ENCODE results near the gene USP47.

Gene USP47

GRCh38 chr11:11937433-11937832, 95.7 kb downstream of the USP47 start:
- DNase-seq (ENCODE audit: low read depth) = no peak

DNA sequence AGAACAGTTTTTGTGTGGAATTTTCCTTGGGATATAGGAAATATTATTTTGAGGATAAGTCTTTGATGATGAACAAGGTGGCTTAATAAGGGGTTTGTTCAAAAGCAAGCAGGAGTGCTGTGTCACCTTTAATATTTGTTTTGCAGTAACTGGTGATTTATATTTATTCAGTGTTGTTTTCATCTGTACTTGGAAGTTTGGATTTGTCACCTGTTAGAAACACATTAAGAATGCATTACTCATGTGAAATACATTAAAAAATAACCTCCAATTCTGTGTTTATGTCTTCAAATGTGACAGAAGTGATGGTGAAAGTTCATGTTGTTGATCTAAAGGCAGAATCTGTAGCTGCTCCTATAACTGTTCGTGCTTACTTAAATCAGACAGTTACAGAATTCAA, 96.2 kb downstream of the USP47 start:
- DNase-seq (ENCODE audit: low read depth) = no peak

DNA sequence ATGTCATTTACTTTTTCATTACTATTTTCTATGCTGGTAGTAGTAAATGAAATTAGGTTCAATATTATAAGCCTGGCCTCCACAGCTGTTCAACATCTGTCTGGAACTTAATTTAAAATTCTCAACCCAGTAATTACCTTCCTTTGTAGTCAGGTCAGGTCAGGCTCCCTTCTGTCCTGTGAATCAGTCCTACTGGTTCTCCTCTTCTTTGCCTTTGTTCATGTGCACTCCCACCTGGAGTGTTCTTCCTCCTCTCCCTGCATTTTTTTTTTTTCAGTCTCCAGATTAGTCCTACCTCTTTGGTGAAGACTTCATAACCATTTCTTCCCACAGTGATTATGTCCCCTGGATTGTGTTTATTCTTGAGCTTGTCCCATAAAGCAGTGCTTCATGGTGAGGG, 98.8 kb downstream of the USP47 start:
- DNase-seq (ENCODE audit: low read depth) = no peak

- no peak for DNase-seq (ENCODE audit: low read depth)
Observed at GRCh38 chr11:11942668-11943067, 100.9 kb downstream of the USP47 start.

DNA sequence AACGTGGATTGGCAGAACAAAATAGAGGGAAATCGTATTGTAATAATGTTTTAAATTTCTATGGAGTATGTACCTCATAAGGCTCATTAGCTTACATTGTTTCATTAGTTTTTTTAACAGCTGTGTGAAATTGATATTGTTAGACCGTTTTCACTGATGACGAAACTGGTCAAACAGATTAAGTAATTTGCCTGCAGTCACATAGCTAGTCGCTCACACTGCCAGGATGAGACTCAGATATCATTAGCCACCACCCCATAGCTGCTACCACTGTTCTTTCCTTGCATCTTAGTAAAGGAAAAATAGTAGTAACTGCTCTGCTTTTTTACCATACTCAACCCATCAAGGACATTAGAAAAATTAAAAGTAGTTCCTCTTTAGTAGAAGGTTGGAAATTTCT, 102.7 kb downstream of the USP47 start:
- no peak for DNase-seq (ENCODE audit: low read depth)

- no peak for DNase-seq (ENCODE audit: low read depth)
Observed at GRCh38 chr11:11946180-11946579, 104.4 kb downstream of the USP47 start.

DNA sequence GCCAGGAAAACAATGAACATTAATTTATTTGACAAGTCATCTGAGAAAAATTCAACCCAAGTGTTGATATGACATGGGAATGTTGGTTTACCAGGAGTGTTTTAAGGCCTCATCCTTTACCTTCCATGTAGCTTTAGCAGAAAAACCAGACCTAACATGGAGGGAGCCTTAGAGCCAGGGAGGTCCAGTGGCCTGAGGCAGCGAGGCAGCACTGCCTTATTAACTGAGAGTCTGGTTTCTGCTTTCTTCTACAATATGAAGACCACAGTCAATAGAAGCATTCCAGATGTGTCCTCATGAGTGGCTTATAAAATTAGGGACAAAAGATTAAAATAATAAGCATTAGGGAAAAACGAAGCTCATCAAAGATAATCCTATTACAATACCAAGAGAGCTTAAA, 105.1 kb downstream of the USP47 start:
- no peak for DNase-seq (ENCODE audit: low read depth)

DNA sequence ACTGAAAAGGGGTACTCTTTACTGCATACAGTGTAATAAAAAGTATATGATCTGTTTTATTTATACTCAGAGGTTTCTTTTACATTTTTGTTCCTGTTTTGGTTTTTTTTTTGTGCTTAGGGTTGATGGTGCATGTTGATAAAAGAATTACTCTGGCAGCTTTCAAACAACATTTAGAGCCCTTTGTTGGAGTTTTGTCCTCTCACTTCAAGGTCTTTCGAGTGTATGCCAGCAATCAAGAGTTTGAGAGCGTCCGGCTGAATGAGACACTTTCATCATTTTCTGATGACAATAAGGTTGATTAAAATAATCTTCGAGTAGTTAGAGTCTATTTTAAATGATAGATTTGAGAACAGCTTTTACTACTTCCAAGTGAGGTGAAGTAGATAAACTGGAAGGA, 106.1 kb downstream of the USP47 start:
- DNase-seq (ENCODE audit: low read depth) = no peak

GRCh38 chr11:11948242-11948947, 106.6 kb downstream of the USP47 start:
- DNase-seq (ENCODE audit: low read depth) = no peak

- DNase-seq (ENCODE audit: low read depth) = no peak
Observed at GRCh38 chr11:11949482-11949881, 107.7 kb downstream of the USP47 start.

DNA sequence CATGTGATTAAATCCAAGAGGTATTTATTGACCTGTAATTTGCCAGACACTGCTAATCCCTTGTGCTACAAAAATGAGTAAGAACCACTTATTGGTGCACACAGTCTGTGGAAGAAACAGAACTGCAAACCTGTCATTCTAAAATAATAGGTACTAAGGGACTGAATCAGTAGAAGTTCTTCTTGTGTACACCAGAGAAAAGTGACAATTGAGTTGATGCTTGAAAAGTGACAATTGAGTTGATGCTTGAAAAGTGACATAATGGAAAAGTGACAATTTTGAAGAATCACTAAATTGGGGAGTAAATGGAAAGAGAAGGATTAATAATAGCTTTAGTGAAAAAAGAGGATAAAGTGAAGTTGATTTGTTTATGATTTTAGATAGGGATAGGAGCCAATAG, 110.3 kb downstream of the USP47 start:
- DNase-seq (ENCODE audit: low read depth) = no peak

DNA sequence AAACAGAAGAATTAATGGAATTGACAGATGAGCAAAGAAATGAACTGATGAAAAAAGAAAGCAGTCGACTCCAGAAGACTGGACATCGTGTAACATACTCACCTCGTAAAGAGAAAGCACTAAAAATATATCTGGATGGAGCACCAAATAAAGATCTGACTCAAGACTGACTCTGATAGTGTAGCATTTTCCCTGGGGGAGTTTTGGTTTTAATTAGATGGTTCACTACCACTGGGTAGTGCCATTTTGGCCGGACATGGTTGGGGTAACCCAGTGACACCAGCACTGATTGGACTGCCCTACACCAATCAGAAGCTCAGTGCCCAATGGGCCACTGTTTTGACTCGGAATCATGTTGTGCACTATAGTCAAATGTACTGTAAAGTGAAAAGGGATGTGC, 114.2 kb downstream of the USP47 start:
- no peak for DNase-seq (ENCODE audit: low read depth)

GRCh38 chr11:11958403-11959231, 116.8 kb downstream of the USP47 start:
- DNase-seq (ENCODE audit: low read depth) = no peak

DNA sequence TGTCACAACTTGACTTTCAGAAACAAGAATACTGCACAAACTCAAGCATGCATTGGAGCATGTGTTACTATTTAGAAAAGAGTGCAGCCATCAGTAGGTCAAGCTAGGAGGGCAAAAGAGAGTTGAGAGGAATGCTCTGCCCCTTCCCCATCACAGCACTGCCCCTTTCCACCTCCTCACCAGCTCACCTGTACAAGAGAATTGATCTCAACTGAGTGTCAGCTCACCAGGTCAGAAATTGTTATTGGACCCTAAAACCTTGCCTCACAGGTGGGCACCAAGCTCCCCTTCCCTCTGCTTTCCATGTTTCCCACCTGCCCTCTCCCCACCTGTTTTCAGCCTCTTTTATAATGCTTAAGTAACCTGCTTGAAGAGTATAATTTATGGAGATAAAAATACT, 117.8 kb downstream of the USP47 start:
- DNase-seq (ENCODE audit: low read depth) = no peak

DNA sequence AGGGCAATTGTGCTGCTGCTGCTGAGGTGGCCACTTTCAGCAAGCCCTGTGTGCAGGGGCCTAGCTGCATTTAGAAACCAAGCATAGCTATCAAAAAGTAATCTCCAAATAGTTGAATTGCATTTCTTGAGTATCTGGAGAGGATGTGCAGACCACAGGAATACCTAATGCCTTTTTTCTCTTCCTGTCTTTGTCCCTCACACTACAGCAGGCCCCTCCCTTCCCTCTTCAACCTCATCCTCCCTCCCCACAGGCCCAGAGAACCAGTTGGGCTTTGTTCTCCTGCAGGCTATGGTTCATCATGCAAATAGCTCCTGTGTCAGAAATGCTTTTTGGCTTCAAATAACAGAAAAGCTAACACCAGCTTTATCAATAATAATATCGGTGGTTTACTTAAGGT, 118.9 kb downstream of the USP47 start:
- no peak for DNase-seq (ENCODE audit: low read depth)

GRCh38 chr11:11961399-11962028, 119.7 kb downstream of the USP47 start:
- no peak for DNase-seq (ENCODE audit: low read depth)

- DNase-seq (ENCODE audit: low read depth) = no peak
Observed at GRCh38 chr11:11963067-11963466, 121.3 kb downstream of the USP47 start.

DNA sequence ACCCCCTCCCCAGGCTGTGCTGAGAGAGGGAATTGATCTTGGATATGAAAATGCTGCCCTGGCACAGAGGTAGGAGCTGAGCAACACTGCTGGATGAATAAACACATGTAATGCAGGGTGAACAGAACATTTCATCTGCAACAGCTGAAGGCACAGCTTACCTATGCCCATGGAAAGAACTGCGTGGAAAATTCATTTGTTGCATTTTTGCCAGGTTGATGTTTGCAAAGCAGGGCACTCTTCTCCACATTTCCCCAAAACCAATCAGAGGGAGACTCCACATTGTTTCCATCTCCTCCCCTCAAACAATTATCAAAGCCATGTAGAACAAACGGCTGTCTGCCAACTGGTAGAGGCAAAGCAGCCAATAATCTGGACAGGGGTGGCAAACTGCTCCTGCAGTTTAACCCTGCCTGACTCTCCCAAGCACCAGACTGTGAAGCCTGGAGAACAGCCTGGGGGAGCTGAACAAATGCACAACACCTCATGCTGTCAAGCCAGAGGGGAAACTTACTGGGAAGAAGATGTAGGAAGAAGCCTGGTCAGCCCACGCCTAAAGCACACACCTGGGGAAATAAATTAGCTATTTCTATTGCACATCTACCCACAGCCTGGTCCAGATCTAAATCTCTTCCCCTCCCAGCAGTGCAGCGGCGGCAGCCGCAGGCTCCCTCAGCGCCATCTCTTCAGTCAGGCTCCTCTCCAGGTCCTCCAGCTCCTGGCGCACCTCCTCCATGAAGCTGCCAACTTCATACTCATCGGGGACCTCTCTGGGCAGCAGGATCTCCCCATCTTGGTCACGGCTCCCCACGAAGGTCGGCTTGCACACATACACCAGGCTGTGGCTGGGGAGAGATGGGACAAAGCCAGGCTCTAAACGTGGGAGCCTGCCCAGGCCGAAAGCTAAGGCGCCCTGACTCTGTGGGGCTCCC, 122.3 kb downstream of the USP47 start:
- DNase-seq (ENCODE audit: low read depth) = no peak

DNA sequence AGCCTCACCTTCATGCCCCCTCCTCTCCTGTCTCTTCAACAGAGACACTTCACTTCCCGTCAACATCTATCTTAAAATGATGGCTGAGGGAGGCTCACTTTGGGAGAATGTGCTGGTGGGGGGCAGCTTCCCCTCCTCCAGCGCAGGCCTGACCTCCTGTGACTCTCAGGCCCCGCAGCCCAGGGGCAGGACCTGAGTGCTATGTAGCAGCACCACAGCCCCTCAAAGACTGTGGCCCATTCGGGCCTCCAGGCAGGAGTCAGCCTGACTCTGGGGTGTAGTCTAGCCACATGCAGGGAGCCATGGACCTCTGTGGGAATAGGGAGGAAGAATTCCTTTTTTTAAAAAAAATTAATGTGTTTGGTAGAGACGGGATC, 123.0 kb downstream of the USP47 start:
- no peak for DNase-seq (ENCODE audit: low read depth)

- no peak for DNase-seq (ENCODE audit: low read depth)
Observed at GRCh38 chr11:11965192-11965591, 123.4 kb downstream of the USP47 start.

DNA sequence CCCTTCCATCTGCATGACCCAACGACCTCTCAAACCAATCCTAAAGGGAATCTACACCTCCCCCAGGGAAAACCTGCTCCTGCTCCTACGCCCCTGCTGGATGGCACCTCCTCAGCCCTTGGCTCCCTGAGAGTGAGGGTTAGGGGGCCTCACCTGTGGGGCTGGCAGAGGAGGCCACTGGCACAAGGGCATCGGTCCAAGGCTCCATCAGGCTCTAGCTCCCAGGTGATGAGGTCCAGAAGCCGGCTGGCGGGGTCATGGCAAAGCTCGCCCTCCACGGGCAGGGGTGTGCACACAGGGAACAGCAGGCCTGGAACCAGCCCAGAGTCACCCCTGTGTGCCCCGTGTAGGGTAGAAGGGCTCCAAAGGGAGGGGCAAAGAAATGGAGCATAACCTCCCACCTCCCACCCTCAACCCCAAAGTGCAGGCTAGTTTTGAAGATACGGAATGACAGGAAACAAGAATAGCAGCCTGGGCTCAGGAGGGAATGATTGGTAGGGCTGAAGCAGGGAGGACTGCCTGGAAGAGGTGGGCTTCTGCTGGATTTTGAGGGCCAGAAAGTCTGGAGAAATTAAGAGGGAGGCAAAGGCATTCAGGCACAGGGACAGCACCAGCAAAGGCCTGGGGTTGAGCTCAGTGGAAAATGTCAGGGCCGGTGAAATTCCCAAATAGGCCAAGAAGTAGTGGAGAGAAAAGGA, 124.0 kb downstream of the USP47 start:
- no peak for DNase-seq (ENCODE audit: low read depth)

- no peak for DNase-seq (ENCODE audit: low read depth)
Observed at GRCh38 chr11:11966354-11966741, 124.6 kb downstream of the USP47 start.

Measured in stimulated activated CD8-positive, alpha-beta memory T cell treated with anti-CD3 and anti-CD28 coated beads, Interleukin-15, amount 100 ng/mL, for 1 hour (primary cell).